ENCODE data around the gene APLF.

The APLF gene

GRCh38 chr2:68620772-68621171 is 153.4 kb downstream of the APLF start:
- Histone ChIP-seq H3K9me3 (replicated peaks; ENCODE audit: insufficient read depth, low read length) (no peaks in the 10 kb centered on the region), H3K27ac (ENCODE audit: low read length) (no peak overlapping the region), H3K9ac (ENCODE audit: low read length) (no peak overlapping the region), H2AFZ (ENCODE audit: low read length) (no peak overlapping the region), H3K36me3 (replicated peaks; ENCODE audit: insufficient read depth, low read length) (no peaks in the 10 kb centered on the region), H3K4me2 (ENCODE audit: low read depth, low read length) (no peak overlapping the region), H3K79me2 (ENCODE audit: low read length) (no peaks in the 10 kb centered on the region), H3K27me3 (replicated peaks; ENCODE audit: insufficient read depth, low read length) (no peaks in the 10 kb centered on the region), H3K4me3 (ENCODE audit: low read length) (no peak overlapping the region), H3K4me1 (ENCODE audit: low read length) (no peaks in the 10 kb centered on the region), H3K9me2 (replicated peaks; ENCODE audit: insufficient read depth, low read length) (no peaks in the 10 kb centered on the region), H3F3A (ENCODE audit: insufficient read depth, low read length) (no peaks in the 10 kb centered on the region), H4K20me1 (ENCODE audit: insufficient read depth, low read length) (no peaks in the 10 kb centered on the region)
- DNase-seq: no peak
- no peak for TF ChIP-seq EZH2phosphoT487 (IDR thresholded peaks at IDR 0.05; ENCODE audit: low read length)
- no peak for TF ChIP-seq CTCF (IDR thresholded peaks at IDR 0.05; ENCODE audit: low read length)
- no peak for TF ChIP-seq EZH2 (optimal IDR thresholded peaks at IDR 0.05; ENCODE audit: low read depth, low read length)

- DNase-seq: no peak
- no peaks in the 10 kb centered on the region for H3K36me3 ChIP-seq (replicated peaks; ENCODE audit: insufficient read depth, low read length)
- no peaks in the 10 kb centered on the region for H3K4me1 ChIP-seq (ENCODE audit: low read length)
- no peaks in the 10 kb centered on the region for H3K9me3 ChIP-seq (replicated peaks; ENCODE audit: insufficient read depth, low read length)
- no peaks in the 10 kb centered on the region for H3K79me2 ChIP-seq (ENCODE audit: low read length)
- H3K9me2 ChIP-seq (replicated peaks; ENCODE audit: insufficient read depth, low read length): no peaks in the 10 kb centered on the region
- no peak overlapping the region for H2AFZ ChIP-seq (ENCODE audit: low read length)
- no peak overlapping the region for H3K27ac ChIP-seq (ENCODE audit: low read length)
- H3F3A ChIP-seq (ENCODE audit: insufficient read depth, low read length): no peaks in the 10 kb centered on the region
- no peak overlapping the region for H3K9ac ChIP-seq (ENCODE audit: low read length)
- H3K4me2 ChIP-seq (ENCODE audit: low read depth, low read length): no peak overlapping the region
- no peak for TF ChIP-seq CTCF (IDR thresholded peaks at IDR 0.05; ENCODE audit: low read length)
- TF ChIP-seq EZH2phosphoT487 (IDR thresholded peaks at IDR 0.05; ENCODE audit: low read length): no peak
- TF ChIP-seq EZH2 (optimal IDR thresholded peaks at IDR 0.05; ENCODE audit: low read depth, low read length): no peak
- no peaks in the 10 kb centered on the region for H3K27me3 ChIP-seq (replicated peaks; ENCODE audit: insufficient read depth, low read length)
- H4K20me1 ChIP-seq (ENCODE audit: insufficient read depth, low read length): no peaks in the 10 kb centered on the region
- H3K4me3 ChIP-seq (ENCODE audit: low read length): no peak overlapping the region
Measured at GRCh38 chr2:68623820-68624219, 156.4 kb downstream of the APLF start.

GRCh38 chr2:68627615-68628014 is 160.2 kb downstream of the APLF start:
- Histone ChIP-seq H3K4me3 (ENCODE audit: low read length) (no peak overlapping the region), H3K79me2 (ENCODE audit: low read length) (no peaks in the 10 kb centered on the region), H3K9me3 (replicated peaks; ENCODE audit: insufficient read depth, low read length) (no peaks in the 10 kb centered on the region), H3K4me2 (ENCODE audit: low read depth, low read length) (no peak overlapping the region), H3K9ac (ENCODE audit: low read length) (no peak overlapping the region), H3K27ac (ENCODE audit: low read length) (no peak overlapping the region), H2AFZ (ENCODE audit: low read length) (no peak overlapping the region), H3K27me3 (replicated peaks; ENCODE audit: insufficient read depth, low read length) (no peaks in the 10 kb centered on the region), H3K4me1 (ENCODE audit: low read length) (no peaks in the 10 kb centered on the region), H4K20me1 (ENCODE audit: insufficient read depth, low read length) (no peaks in the 10 kb centered on the region), H3K9me2 (replicated peaks; ENCODE audit: insufficient read depth, low read length) (no peaks in the 10 kb centered on the region), H3F3A (ENCODE audit: insufficient read depth, low read length) (no peaks in the 10 kb centered on the region), H3K36me3 (replicated peaks; ENCODE audit: insufficient read depth, low read length) (no peaks in the 10 kb centered on the region)
- TF ChIP-seq CTCF (IDR thresholded peaks at IDR 0.05; ENCODE audit: low read length) (no peak), EZH2phosphoT487 (IDR thresholded peaks at IDR 0.05; ENCODE audit: low read length) (no peak), EZH2 (optimal IDR thresholded peaks at IDR 0.05; ENCODE audit: low read depth, low read length) (no peak)
- no peak for DNase-seq

Measured in MM.1S (cell line).